HCT116 (cell line): ENCODE measurements around the gene COPE. TPM values are rescaled to one million over a fixed set of nuclear protein-coding genes. Genes with fewer than 3 reads are reported as not detected.

Experiments
- ATAC-seq: fragments of 200-7000 bp; cut with Tn5 transposase; 2 replicates; pipeline ENCODE4 v1.9.1; 2020; ENCODE audit warnings: mild to moderate bottlenecking, moderate library complexity
- BruUV-seq: library from RNA; stranded (reverse); fragments of 400-500 nt; replicated peaks from 2 replicates; lab custom pipeline; 2021; lab: Mats Ljungman, UMichigan
- CTCF ChIA-PET: fragments of 300-600 bp; sonication (Branson Sonifier 250); formaldehyde crosslinking; loops from one replicate; lab custom pipeline; 2021; ENCODE audit warnings: antibody characterized with exemption; lab: Charles Lee
- POLR2A ChIA-PET: fragments of 300-600, 350-600 bp; sonication (Branson Sonifier 250); formaldehyde crosslinking; loops from one replicate; lab custom pipeline; 2021; ENCODE audit warnings: antibody characterized with exemption; lab: Charles Lee
- RAD21 ChIA-PET, 2 experiments: fragments of 300-600 bp; sonication (Branson Sonifier 250); formaldehyde crosslinking; loops; one replicate each; lab custom pipeline; 2023; ENCODE audit warnings: low total read pairs in 2 of 2; ENCODE audit not compliant: uncharacterized antibody in 2 of 2, unreplicated experiment in 2 of 2, low non-redundant PET in 1 of 2; lab: Charles Lee
- DNase-seq: peaks from one replicate; pipeline ENCODE4 v3.0.0-alpha.2; 2010; ENCODE audit warnings: low read depth, low spot score
- H2AFZ ChIP-seq: fragments of 200-600 bp; shearing (Covaris generic), sonication (generic); 2 replicates; pipeline ENCODE4 v1.6.1; 2017; ENCODE audit warnings: low read depth, mixed run types, mixed read lengths, antibody characterized with exemption, low read length; ENCODE audit not compliant: poor library complexity, severe bottlenecking
- H3K27ac ChIP-seq: 2 replicates; pipeline ENCODE4 v1.5.1; 2012; ENCODE audit warnings: low read depth, low read length
- H3K27me3 ChIP-seq: fragments of 200-600 bp; sonication (generic); 2 replicates; pipeline ENCODE4 v1.6.1; 2016; ENCODE audit warnings: mixed run types, low read length, mixed read lengths; ENCODE audit not compliant: insufficient read depth
- H3K36me3 ChIP-seq, 2 experiments: fragments of 200-500 bp in 1 of 2; fragments of 200-600 bp in 1 of 2; sonication (Bioruptor generic) in 1 of 2; sonication (generic) in 1 of 2; 2 replicates each; pipeline versions ENCODE4 v1.5.1 to v1.6.1; 2014 to 2016; ENCODE audit warnings: low read length in 2 of 2, inconsistent platforms in 1 of 2, mixed read lengths in 1 of 2, mixed run types in 1 of 2; ENCODE audit not compliant: insufficient read depth in 2 of 2, control insufficient read depth in 1 of 2
- H3K4me1 ChIP-seq, 2 experiments: fragments of 200-600 bp in 1 of 2; sonication (generic) in 1 of 2; 2 replicates each; pipeline versions ENCODE4 v1.5.1 to v1.6.1; 2012 to 2017; ENCODE audit warnings: low read length in 2 of 2, inconsistent platforms in 1 of 2, mild to moderate bottlenecking in 1 of 2, mixed read lengths in 1 of 2, mixed run types in 1 of 2, moderate library complexity in 1 of 2; ENCODE audit not compliant: insufficient read depth in 2 of 2, control insufficient read depth in 1 of 2
- H3K4me2 ChIP-seq: fragments of 200-600 bp; sonication (generic); 2 replicates; pipeline ENCODE4 v1.6.1; 2017; ENCODE audit warnings: mixed run types, low read length, mixed read lengths
- H3K4me3 ChIP-seq, 2 experiments: fragments of 200-600 bp in 1 of 2; sonication (generic) in 1 of 2; replicated peaks in 1 of 2; 2 replicates each; pipeline ENCODE4 v1.5.1; 2011 to 2016; ENCODE audit warnings: low read length in 2 of 2, control low read depth in 1 of 2, low read depth in 1 of 2, mild to moderate bottlenecking in 1 of 2, mixed read lengths in 1 of 2, mixed run types in 1 of 2
- H3K79me2 ChIP-seq: fragments of 200-600 bp; sonication (generic); 2 replicates; pipeline ENCODE4 v1.6.1; 2017; ENCODE audit warnings: mild to moderate bottlenecking, mixed run types, low read length, moderate library complexity, mixed read lengths; ENCODE audit not compliant: insufficient read depth
- H3K9ac ChIP-seq: fragments of 200-600 bp; sonication (generic); 2 replicates; pipeline ENCODE4 v1.6.1; 2016; ENCODE audit warnings: low read length, mixed read lengths
- H3K9me2 ChIP-seq: fragments of 200-600 bp; sonication (generic), shearing (Covaris generic); 2 replicates; pipeline ENCODE4 v1.6.1; 2017; ENCODE audit warnings: mixed run types, mild to moderate bottlenecking, moderate library complexity; ENCODE audit not compliant: insufficient read depth
- H3K9me3 ChIP-seq, 2 experiments: fragments of 200-500 bp in 1 of 2; fragments of 200-600 bp in 1 of 2; sonication (Bioruptor generic) in 1 of 2; sonication (generic) in 1 of 2; 2 replicates each; pipeline ENCODE4 v1.6.1; 2014 to 2017; ENCODE audit warnings: low read length in 2 of 2, mixed read lengths in 2 of 2, inconsistent platforms in 1 of 2, low read depth in 1 of 2, mild to moderate bottlenecking in 1 of 2, mixed run types in 1 of 2, moderate library complexity in 1 of 2; ENCODE audit not compliant: control insufficient read depth in 1 of 2, insufficient read depth in 1 of 2
- H4K20me1 ChIP-seq: fragments of 200-600 bp; sonication (generic), shearing (Covaris generic); 2 replicates; pipeline ENCODE4 v1.6.1; 2017; ENCODE audit warnings: mixed run types, mild to moderate bottlenecking, moderate library complexity; ENCODE audit not compliant: insufficient read depth
- CBX3 ChIP-seq: IDR thresholded peaks from 2 replicates; pipeline ENCODE4 v1.6.1; 2012; ENCODE audit warnings: low read depth
- EGR1 ChIP-seq: IDR thresholded peaks from 2 replicates; pipeline ENCODE4 v1.6.1; 2012; ENCODE audit warnings: low read depth
- ELF1 ChIP-seq: IDR thresholded peaks from 2 replicates; pipeline ENCODE4 v1.6.1; 2012; ENCODE audit warnings: low read depth, borderline replicate concordance
- EZH2 ChIP-seq: fragments of 200-600 bp; sonication (generic); IDR thresholded peaks from 2 replicates; pipeline ENCODE4 v1.6.1; 2017; ENCODE audit warnings: antibody characterized with exemption, mixed run types
- EZH2phosphoT487 ChIP-seq: fragments of 200-600 bp; IDR thresholded peaks from 2 replicates; pipeline ENCODE4 v1.6.1; 2018; ENCODE audit warnings: antibody characterized with exemption, borderline replicate concordance
- JUND ChIP-seq: IDR thresholded peaks from 2 replicates; pipeline ENCODE4 v1.6.1; 2012
- POLR2A ChIP-seq: IDR thresholded peaks from 2 replicates; pipeline ENCODE4 v1.7.0; 2011; ENCODE audit warnings: borderline replicate concordance; ENCODE audit not compliant: insufficient read depth, insufficient read length; ENCODE audit errors: extremely low read depth
- POLR2AphosphoS5 ChIP-seq: IDR thresholded peaks from 2 replicates; pipeline ENCODE4 v1.6.1; 2011; ENCODE audit warnings: mild to moderate bottlenecking, low read depth, low read length, moderate library complexity
- SIN3A ChIP-seq: IDR thresholded peaks from 2 replicates; pipeline ENCODE4 v1.6.1; 2012; ENCODE audit warnings: low read depth
- SRF ChIP-seq: IDR thresholded peaks from 2 replicates; pipeline ENCODE4 v1.6.1; 2012; ENCODE audit warnings: low read depth
- TCF7L2 ChIP-seq: IDR thresholded peaks from 2 replicates; pipeline ENCODE4 v1.7.0; 2011; ENCODE audit warnings: borderline replicate concordance, inconsistent platforms; ENCODE audit not compliant: insufficient read depth, insufficient read length; ENCODE audit errors: extremely low read depth
- YY1 ChIP-seq: IDR thresholded peaks from 2 replicates; pipeline ENCODE4 v1.6.1; 2011; ENCODE audit warnings: low read length, low read depth, moderate library complexity, mild to moderate bottlenecking; ENCODE audit not compliant: insufficient replicate concordance; ENCODE audit errors: extremely low read depth
- ZNF274 ChIP-seq: fragments of 200-500 bp; sonication (Bioruptor generic); IDR thresholded peaks from 2 replicates; pipeline ENCODE4 v1.6.1; 2014; ENCODE audit warnings: mild to moderate bottlenecking, low read depth, low read length, inconsistent platforms
- intact Hi-C: fragments of 100-400 bp; cut with micrococcal nuclease; formaldehyde crosslinking; loops from 2 replicates; pipeline ENCODE4 v1.10.0; 2022
- total RNA-seq: library from RNA; stranded (reverse); gene quantifications from one replicate; pipeline ENCODE4 v1.2.1, GENCODE V29; 2021; ENCODE audit not compliant: unreplicated experiment
- TF ChIP-seq, protein P1 (sequence below): IDR thresholded peaks from 2 replicates; pipeline ENCODE4 v1.6.1; 2011; ENCODE audit warnings: mild to moderate bottlenecking, low read length, moderate library complexity; ENCODE audit not compliant: insufficient replicate concordance; ENCODE audit errors: extremely low read depth
- TF ChIP-seq, protein P2 (sequence below), 3 experiments: fragments of 200-600 bp in 1 of 3; sonication (generic) in 1 of 3; IDR thresholded peaks in 2 of 3; conservative IDR thresholded peaks in 1 of 3; 2 replicates each; pipeline ENCODE4 v1.5.1; 2012 to 2017; ENCODE audit warnings: low read depth in 2 of 3, low read length in 2 of 3, antibody characterized with exemption in 1 of 3, borderline replicate concordance in 1 of 3, control low read depth in 1 of 3, mild to moderate bottlenecking in 1 of 3, mixed read lengths in 1 of 3, mixed run types in 1 of 3, moderate library complexity in 1 of 3; ENCODE audit not compliant: insufficient read depth in 1 of 3

Gene COPE
- total RNA-seq, 1 experiment from 2014 or later = 263 TPM

DNA sequence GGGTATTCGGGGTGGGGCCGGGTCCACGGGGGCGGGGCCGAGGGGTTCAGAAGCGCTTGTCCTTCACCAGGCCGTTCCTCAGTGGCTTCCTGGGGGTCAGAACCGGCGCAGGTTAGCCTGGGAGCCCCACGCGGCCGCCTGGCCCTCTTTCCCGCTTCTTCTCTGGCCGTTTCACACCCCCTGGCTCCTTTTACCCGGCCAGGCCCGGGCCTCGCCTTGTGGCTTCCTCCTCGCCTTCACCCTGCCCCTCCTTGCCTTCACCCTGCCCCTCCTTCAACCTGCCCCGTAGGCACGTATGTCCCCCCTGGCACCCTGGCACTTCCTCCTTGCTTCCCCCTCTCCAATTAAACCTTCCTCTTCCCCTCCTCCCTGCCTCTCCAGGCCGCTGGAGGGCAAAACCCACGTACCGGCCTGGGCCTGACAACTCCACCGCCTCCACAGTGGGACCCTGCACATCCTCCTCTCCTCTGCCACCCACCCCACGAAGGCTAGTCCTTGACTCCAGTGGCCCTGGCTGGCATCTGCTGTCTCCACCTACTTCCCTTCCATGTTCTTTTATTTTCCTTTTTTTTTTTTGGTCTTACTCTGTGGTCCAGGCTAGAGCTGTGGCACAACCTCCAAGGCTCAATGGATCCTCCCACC, 48.5 kb downstream of the COPE start:
- H3K9me3 ChIP-seq = no peaks in the 10 kb centered on the region
- POLR2A ChIA-PET = no interaction called here
- intact Hi-C loops = no loop called here
- DNase-seq = no peak
- TF ChIP-seq, protein P1, sequence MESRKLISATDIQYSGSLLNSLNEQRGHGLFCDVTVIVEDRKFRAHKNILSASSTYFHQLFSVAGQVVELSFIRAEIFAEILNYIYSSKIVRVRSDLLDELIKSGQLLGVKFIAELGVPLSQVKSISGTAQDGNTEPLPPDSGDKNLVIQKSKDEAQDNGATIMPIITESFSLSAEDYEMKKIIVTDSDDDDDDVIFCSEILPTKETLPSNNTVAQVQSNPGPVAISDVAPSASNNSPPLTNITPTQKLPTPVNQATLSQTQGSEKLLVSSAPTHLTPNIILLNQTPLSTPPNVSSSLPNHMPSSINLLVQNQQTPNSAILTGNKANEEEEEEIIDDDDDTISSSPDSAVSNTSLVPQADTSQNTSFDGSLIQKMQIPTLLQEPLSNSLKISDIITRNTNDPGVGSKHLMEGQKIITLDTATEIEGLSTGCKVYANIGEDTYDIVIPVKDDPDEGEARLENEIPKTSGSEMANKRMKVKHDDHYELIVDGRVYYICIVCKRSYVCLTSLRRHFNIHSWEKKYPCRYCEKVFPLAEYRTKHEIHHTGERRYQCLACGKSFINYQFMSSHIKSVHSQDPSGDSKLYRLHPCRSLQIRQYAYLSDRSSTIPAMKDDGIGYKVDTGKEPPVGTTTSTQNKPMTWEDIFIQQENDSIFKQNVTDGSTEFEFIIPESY = no peak
- TF ChIP-seq ELF1 (no peak), JUND (no peak), POLR2A (no peak)
- no peak for ATAC-seq
- no peak overlapping the region for H2AFZ ChIP-seq
- 0 out of 4 replicates have a peak, but pooled peaks cover 0 to 2% of the 10 kb centered on the region in 2 experiments for H3K4me1 ChIP-seq
- no peaks in the 10 kb centered on the region for H4K20me1 ChIP-seq
- BruUV-seq = no TSS peak
- no peak overlapping the region for H3K4me2 ChIP-seq
- RAD21 ChIA-PET = no interaction called here
- H3K36me3 ChIP-seq = peaks cover 14 to 20% of the 10 kb centered on the region in 2 experiments; a peak in 3 of 4 replicates
- H3K4me3 ChIP-seq = no peak overlapping the region
- CTCF ChIA-PET = no interaction called here
- H3K27ac ChIP-seq = no peak overlapping the region
- no peaks in the 10 kb centered on the region for H3K27me3 ChIP-seq
- no peaks in the 10 kb centered on the region for H3K9me2 ChIP-seq
- no peak overlapping the region for H3K9ac ChIP-seq
- H3K79me2 ChIP-seq = no peaks in the 10 kb centered on the region; the same call in 1 of the 2 replicates

DNA sequence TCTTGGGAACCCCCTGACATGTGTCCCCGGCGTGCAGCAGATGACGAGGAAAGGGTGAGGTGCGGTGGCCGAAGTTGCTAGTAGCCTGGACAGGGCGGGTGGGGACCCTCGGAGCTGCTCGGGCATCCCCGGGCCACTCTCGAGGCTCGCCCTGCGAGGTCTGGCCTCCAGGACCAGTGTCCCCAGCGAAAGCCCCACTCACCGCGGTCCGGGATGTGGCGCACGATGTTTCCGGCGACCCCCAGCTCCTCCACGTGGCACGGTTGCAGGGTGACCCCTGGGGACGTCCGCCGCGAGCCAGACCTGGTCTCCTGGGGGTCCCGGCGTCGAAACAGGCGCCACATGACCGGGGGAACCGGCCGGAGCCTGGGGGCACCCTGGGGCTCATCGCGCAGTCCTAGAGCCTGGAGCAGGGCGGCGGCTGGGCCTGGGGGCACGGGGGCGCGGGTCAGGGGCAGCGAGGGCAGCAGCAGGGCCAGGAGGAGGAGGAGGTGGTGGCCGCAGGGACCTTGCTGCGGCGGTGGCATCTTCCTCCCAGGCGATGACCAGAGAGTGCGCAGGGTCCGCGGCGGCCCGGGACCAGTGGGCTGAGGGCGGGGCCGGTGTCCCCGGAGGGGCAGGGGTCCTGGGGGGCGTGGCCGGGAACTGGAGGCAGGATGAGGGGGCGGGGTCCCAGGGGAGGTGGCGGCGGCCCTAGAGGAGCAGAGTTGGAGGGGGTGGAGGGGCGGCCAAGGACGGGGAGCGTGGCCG, 49.2 kb downstream of the COPE start:
- DNase-seq = no peak
- intact Hi-C loops = no loop called here
- CTCF ChIA-PET = no interaction called here
- no peak for TF ChIP-seq SRF
- no peak for TF ChIP-seq ZNF274
- TF ChIP-seq POLR2AphosphoS5 = no peak
- TF ChIP-seq YY1 = no peak
- no peak for TF ChIP-seq CBX3
- TF ChIP-seq EGR1 = no peak
- no peak for TF ChIP-seq EZH2
- no peak for TF ChIP-seq ELF1
- TF ChIP-seq, protein P2, sequence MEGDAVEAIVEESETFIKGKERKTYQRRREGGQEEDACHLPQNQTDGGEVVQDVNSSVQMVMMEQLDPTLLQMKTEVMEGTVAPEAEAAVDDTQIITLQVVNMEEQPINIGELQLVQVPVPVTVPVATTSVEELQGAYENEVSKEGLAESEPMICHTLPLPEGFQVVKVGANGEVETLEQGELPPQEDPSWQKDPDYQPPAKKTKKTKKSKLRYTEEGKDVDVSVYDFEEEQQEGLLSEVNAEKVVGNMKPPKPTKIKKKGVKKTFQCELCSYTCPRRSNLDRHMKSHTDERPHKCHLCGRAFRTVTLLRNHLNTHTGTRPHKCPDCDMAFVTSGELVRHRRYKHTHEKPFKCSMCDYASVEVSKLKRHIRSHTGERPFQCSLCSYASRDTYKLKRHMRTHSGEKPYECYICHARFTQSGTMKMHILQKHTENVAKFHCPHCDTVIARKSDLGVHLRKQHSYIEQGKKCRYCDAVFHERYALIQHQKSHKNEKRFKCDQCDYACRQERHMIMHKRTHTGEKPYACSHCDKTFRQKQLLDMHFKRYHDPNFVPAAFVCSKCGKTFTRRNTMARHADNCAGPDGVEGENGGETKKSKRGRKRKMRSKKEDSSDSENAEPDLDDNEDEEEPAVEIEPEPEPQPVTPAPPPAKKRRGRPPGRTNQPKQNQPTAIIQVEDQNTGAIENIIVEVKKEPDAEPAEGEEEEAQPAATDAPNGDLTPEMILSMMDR (IDR thresholded peaks at IDR 0.05 in 2 of 3, conservative IDR thresholded peaks at IDR 0.05 in 1 of 3; ENCODE audit: borderline replicate concordance in 1 of 3, insufficient read depth in 1 of 3, low read depth in 2 of 3, low read length in 2 of 3) = no peak
- TF ChIP-seq TCF7L2 = no peak
- TF ChIP-seq EZH2phosphoT487 = no peak
- TF ChIP-seq SIN3A = no peak

More for the DNA sequence above, 49.2 kb downstream of the COPE start:
- Histone ChIP-seq H3K9ac (no peak overlapping the region), H4K20me1 (no peaks in the 10 kb centered on the region), H2AFZ (no peak overlapping the region), H3K9me3 (no peaks in the 10 kb centered on the region), H3K27ac (no peak overlapping the region), H3K36me3 (peaks cover 16 to 26% of the 10 kb centered on the region in 2 experiments; a peak in 3 of 4 replicates), H3K9me2 (no peaks in the 10 kb centered on the region), H3K79me2 (no peaks in the 10 kb centered on the region; the same call in 1 of the 2 replicates), H3K4me1 (0 out of 4 replicates have a peak, but pooled peaks cover 0 to 2% of the 10 kb centered on the region in 2 experiments), H3K4me2 (no peak overlapping the region), H3K4me3 (no peak overlapping the region), H3K27me3 (no peaks in the 10 kb centered on the region)
- RAD21 ChIA-PET = no interaction called here
- ATAC-seq = no peak
- no TSS peak for BruUV-seq
- POLR2A ChIA-PET = no interaction called here
